ENCODE measurements around the gene NUDT14.

The NUDT14 gene

GRCh38 chr14:105176513-105176912, 4.6 kb downstream of the NUDT14 start:
- DNase-seq (ENCODE audit: low read depth, low spot score), result no peak

DNA sequence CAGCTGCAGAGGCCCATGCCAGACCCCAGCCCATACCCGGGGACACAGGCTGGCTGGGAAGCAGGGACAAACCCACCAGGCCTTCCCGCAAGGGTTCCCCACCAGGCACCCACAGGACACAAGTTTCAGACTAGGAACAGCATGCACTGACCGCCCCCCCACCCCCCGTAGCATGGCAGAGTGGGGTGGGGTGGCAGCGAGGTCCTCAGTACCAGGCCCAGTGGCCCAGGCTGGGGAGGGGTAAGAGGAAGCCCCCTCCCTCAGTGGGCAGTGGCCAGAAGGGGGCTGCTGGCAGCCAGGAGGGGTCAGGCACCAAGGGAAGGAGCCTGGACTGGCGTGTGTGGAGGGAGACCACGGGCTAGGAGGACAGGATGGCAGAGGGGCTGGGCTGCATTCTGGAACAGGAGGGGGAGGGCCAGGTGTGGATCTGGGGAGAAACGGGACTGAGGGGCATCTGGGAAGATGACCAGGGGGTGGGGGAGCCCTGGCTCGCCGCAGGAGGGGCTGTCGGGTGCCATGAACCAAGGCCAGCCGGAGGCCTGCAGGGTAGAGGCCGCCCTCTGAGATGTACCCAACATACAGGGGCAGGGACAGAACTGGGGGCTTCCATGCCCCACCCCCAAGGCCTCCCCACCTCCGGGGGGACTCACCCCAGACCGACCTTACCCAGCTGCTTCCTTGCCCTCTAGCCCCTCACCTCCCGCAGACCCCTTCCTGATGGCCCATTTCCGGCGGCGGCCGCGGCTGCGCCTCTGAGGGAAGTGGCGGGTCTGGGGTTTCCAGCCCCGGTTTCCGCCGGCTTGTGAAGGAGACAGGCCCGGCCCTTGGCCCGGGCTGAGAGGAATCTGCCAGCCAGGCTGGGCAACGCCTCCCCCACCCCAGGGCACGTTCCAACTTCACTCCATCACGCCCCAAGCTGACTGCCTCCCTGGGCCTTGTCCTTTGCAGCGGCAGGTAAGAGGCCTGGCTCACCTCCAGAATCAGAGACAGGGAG, 6.9 kb downstream of the NUDT14 start:
- no peak for DNase-seq (ENCODE audit: low read depth, low spot score)

- DNase-seq (ENCODE audit: low read depth, low spot score), result no peak
These were observed 8.0 kb downstream of the NUDT14 start for GRCh38 chr14:105173145-105173544.

DNA sequence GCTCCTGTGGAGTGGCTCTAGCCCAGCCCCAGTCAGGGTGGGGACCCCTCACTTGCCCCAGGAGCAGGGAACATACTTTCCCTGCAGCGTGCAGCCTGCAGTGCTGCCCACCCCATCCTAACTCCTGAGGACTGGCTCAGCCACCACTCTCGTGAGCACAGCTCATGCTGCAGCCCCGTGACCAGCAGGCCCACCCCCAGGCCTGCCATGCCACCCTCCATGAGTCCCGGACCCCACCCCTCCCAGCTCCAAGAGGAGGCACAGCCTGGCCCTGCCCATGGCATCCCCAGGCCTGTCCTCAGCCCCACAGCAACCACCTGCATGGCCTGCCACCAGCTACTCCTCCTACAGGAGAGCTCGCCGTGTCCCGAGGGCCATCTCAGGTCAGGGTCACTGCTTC, 8.6 kb downstream of the NUDT14 start:
- no peak for DNase-seq (ENCODE audit: low read depth, low spot score)

DNA sequence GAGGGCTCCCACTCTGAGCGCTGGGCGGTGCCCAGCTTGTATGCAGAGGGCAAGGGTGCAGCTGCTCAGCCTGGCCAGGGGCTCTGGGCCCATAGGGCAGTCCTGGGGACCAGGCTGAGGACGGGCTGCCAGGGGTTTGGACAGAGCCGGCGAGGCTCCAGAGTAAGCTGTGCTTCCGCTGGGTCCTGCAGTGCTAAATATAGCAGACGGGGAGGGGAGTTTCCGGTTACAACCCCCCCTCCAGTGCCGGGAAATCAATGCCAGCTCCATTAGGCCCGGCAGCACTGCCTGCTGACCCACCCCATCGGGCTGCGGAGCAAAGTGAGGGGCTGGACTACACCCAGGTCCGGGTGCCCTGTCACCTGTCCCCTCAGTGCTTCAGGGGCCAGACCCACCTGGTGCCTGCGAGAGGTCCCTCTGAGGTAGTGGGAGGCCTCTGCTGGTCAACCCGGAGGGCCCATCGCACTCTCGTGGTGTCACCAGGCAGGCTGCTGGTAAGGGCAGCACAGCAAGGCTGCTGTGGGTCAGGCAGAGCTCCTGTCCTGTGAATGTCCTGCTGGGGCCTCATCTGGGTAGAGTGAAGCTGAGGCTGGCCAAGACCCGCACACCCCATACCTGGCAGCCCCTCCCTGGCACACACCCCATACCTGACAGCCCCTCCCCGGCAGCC, 10.0 kb downstream of the NUDT14 start:
- no peak for DNase-seq (ENCODE audit: low read depth, low spot score)

- DNase-seq (ENCODE audit: low read depth, low spot score), result no peak
These were observed 11.1 kb downstream of the NUDT14 start for GRCh38 chr14:105169776-105170655.

DNA sequence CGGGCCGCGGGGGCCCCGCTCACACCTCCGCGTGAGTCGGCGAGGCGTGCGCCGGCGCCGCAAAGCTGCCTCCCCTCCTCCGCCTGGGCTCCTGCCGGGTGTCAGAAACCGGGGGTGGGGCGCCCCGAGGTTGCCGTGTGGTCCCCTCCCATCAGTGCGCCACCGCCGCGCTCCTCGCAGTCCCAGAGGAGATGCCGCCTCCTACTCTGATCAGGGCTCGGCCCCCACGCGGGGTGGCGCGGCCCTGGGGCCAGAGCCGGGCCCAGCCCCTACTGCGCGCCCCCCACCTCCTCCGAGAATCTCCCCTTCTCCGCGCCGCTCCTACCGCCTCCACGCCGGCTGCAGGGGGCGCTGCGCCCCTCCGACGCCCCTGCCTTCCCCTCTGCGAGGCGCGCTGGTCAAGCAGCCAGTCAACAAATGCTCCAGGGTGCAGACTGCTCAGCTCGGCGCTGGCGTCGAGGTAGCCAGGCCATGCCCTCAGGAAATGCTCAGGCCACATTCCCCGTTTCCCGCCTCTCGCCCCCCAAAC, 12.1 kb downstream of the NUDT14 start:
- DNase-seq (ENCODE audit: low read depth, low spot score), result no peak

- DNase-seq (ENCODE audit: low read depth, low spot score), result no peak
These were observed 12.6 kb downstream of the NUDT14 start, which contains the start of gene JAG2 for GRCh38 chr14:105168496-105168978. TSS of gene JAG2 (minus strand) at chr14:105168776. CDS start at chr14:105168420, 356 bp downstream.

DNA sequence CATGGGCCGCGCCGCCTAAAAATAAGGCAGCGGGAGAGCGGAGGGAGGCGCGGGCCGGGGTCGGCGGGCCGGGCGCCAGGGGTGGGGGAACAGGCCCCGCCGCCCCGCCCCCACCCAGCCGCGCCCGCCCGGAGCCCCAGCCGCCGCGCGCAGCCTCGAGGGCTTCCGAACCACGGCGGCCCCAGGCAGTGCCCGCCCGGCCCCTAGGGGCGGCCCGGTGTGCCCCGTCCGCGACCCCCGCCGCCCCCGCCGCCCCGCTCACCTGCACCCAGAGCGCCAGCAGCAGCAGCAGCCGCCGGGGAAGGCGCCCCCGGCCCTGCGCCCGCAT, 13.1 kb downstream of the NUDT14 start:
- DNase-seq (ENCODE audit: low read depth, low spot score), result no peak

DNA sequence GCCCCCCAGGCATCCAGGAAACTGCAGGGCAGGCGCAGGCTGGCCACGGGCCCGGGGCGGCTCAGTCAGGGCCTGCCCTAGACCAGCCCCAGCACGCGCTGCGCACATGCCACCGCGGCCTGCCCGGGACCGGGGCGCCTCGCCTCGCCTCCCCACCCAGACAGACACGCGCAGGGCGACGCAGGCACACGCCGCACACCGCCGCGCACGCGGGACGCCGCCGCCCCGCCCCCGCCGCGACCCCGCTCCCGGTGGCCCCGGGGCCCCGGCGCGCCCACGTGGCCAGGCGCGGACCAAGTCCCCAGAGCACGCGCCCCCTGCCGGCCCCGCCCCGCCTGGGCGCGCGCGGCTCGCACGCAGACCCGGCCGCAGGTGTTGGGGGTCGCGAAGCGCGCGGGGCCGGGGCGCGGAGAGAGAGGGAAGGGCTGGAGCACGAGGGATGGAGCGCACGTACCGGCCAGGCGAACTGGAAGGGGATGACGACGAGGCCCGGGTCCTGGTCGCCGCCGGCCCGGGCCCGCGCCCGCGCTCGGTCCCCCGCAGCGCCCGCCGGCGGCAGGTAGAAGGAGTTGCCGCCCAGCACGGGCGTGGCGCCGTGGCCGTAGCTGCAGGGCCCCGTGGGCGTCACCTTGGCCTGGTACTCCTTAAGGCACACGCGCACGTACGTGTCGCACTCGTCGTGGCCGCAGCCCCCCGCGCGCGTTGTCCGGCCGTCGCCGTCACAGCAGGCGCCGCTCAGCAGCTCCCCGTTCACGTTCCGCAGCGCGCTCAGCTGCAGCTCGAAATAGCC, 13.6 kb downstream of the NUDT14 start:
- no peak for DNase-seq (ENCODE audit: low read depth, low spot score)

DNA sequence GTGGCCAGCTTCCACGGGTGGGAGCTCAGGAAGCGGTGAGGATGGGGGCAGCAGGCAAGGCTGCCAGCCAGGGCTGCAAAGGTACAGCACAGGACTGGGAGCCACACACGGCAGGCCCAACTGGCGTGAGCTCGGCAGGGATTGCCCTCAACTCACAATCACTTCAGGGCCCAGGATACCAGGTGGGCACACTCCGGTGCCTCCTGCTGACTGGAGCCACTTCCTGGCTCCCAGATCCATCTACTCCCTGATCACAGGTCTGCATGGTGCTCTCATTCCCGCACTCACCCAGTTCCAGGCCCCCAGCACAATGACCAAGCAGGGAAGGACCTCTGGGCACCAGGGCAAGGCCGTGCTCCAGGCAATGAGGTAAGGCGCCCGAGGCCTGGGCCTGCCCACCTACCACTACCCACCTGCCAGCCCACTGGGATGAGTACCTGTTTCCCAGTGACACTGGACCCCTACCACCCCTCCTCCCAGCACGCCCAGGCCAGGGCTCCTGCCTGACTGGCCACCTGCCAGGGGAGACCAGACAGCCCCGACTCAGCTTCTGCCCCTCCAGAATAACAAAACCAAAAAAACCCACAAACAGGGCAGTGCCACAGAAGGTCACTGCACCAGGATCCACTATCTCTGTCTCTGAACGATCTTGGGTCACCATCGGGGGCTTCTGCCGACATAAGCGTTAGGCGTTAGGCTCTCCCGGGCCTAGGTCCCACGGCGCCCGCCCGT, 14.4 kb downstream of the NUDT14 start:
- DNase-seq (ENCODE audit: low read depth, low spot score), result no peak

DNA sequence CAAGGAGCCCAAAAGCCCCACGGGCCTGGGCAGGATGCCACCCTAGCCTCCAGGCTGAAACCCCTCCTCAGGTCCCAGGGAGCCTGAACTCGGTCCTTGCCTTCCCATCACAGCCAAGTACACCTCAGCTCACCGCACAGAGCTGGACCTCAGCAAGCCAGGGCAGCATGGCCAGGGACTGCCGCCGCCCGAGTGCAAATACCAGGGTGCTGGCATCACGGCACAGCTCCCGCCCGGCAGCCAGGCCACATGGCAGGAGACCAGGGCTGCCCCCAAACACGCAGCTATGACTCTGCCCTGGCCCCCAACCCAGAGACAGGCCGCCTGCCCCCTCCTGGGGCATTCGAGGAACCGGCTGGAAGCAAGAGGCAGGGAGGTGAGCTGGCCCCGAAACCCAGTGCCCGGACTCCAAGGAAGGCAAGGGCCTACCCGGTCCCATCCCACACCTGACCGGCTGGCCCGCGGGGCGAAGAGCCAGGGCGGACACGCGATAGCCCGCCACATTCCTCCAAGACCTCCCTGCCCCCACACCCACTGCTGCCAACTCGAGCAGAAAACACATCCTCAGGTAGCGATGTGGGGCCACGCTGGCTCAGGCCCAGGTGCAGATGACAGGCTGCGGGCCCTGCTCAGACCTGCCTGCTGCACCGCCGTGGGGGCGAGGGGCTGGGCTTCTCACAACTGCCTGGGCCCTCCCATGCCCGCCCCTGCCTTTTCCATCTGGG, 15.2 kb downstream of the NUDT14 start:
- DNase-seq (ENCODE audit: low read depth, low spot score), result no peak

GRCh38 chr14:105165134-105165704, 15.9 kb downstream of the NUDT14 start:
- no peak for DNase-seq (ENCODE audit: low read depth, low spot score)

DNA sequence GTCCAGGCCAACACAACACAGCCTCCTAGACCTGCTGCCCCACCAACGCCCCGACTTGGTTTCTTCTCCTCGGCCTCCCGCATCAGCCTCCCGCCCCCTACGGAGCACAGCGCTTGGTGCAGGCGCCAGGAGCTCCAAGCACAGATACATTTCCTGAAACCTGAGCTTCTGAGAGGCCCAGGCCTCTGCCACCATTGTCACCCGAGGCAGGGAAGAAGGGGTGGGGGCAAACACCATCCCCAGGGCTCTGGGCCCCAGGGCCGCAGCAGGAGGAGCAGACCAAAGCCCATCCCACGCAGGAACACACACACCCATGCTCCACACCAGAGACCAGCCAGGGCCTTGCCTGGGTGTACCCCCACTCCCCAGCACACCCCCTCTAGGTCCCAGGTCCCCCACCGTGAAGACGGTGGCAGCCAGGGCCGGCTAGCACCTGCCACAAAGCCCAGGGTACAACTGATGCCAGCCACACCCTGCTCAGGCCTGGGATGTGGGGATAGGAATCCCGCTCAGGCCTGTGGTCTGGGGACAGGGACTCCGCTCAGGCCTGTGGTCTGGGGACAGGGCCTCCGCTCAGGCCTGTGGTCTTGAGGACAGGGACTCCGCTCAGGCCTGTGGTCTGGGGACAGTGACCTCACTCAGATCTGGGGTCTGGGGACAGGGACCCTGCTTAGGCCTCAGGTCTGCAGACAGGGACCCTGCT, 17.9 kb downstream of the NUDT14 start:
- DNase-seq (ENCODE audit: low read depth, low spot score), result no peak

DNA sequence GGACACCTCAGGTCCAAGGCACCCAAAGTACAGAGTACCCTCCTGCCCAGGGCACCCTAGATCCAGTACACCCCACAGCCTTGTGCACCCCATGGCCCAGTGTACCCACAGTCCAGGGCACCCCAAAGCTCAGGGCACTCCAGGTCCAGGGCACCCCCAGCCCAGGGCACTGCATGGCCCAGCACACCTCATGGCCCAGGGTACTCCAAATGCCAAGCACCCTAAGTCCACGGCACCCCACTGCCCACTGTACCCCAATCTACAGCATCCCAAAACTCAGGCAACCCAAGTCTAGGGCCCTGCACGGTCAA, 18.5 kb downstream of the NUDT14 start:
- no peak for DNase-seq (ENCODE audit: low read depth, low spot score)

- no peak for DNase-seq (ENCODE audit: low read depth, low spot score)
These were observed 19.0 kb downstream of the NUDT14 start for GRCh38 chr14:105161964-105162668.

DNA sequence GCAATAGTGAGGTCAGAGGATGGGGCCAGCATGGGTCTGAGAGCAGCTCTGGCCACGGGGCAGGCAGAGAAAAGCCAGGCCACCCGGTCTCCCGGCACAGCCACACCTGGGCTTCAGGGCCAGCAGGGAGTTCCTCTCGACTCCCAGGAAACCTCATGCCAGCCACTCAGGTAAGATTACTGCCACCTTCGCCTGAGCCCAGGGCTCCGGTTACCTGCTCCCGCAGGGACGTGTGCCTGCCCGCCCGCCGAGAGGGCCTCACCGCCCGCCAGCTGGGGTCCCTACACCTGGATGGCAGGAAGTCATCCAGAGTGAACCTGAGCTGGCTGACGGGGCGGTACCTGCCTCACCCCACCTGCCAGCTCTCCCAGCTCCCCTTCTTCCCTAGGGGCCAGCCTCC, 19.8 kb downstream of the NUDT14 start:
- no peak for DNase-seq (ENCODE audit: low read depth, low spot score)

DNA sequence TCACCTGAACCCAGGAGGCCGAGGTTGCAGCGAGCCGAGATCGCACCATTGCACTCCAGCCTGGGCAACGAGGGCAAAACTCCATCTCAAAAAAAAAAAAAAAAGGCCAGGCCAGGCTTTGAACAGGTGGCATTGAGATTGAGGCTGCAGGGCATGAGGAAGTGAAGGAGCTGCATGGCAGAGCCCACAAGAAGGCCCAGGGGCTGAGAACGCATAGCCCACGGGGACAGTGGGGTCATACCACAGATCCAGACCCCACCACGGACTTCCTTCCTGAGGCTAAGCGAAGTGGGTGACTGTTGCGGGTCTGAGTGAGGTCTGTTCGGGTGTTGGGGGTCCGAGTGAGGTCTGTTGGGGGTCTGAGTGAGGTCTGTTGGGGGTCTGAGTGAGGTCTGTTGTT, 20.3 kb downstream of the NUDT14 start:
- DNase-seq (ENCODE audit: low read depth, low spot score), result no peak

All from activated naive CD8-positive, alpha-beta T cell treated with anti-CD3 and anti-CD28 coated beads, Interleukin-2, amount 50 U/mL, for 16 hours (primary cell).